HG02885 (cell line): ENCODE results near the gene STEAP4.
A peak's percentile ranks its signal among the peaks of the same experiment; 100 is the strongest.

Experiments
- ATAC-seq: cut with Tn5 transposase; IDR thresholded peaks from one replicate; pipeline ENCODE4 v1.9.1; 2021; ENCODE audit warnings: mild to moderate bottlenecking; ENCODE audit not compliant: unreplicated experiment, poor library complexity

STEAP4 gene

DNA sequence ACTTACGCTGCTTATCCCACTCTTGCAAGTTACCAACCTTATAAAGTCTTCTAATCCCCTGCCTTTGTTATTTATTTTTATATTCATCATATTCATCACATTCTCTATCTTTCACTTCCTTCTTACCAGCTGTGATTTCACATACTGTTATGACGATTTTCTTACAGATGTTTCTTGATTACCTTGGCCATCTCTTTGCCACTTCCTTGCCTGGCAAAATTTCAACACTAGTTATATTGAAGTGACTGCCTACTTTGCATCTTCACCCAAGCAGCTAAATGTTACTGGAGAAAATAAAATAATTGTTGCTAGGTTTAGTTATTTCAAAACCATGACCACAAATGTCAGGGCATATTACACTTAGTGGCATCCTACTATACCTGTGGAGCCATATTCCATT lies 8.8 kb upstream of the STEAP4 start:
- no peak for ATAC-seq

DNA sequence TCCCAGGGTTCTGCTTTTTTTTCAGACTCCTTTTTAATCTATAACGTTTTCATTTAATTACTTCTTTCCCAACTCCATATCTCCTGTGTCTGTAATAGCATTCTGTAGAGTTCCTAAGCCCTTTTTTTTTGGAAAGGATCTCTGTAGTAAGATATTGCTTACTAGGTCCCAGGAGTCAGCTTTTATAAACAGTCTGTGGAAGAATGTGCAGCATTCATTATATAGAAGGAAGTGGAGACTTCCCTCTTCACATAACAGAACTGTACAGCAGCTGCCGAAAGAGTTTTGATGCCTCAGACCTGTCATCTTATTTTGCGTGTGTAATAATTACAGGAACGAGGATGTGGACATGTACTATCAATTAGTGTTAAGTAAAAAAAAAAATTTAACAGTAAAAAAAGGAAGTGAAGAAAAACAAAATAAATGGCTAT lies 7.4 kb upstream of the STEAP4 start:
- peak; percentile 46 for ATAC-seq

DNA sequence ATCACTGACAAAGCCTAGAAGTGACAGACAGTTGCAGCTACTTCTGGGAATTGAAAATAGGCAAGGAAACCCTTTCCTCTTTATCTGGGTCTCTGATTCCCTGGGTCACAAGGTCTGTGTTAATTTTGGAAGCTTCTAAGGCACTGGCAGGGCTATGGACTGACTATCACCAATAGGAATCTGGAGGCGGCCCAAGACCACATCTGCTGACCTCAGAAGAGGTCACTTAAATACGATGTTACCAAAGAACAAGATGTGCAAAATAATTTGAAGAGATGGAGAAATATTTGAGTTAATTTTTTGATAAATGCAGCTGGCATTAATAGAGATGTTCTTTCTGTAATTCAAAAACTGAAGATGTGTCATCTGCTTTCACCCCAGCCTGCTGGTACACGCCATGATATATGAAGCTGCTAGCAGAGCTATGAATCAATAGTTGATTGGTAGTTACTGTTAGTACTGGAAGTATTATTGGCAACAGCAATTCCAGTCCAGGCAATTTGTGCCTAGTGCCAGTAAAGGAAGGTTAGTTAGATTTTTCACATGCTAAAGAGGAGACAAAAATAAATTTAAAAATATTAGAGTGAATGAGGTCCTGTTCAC lies 5.5 kb upstream of the STEAP4 start:
- no peak for ATAC-seq

DNA sequence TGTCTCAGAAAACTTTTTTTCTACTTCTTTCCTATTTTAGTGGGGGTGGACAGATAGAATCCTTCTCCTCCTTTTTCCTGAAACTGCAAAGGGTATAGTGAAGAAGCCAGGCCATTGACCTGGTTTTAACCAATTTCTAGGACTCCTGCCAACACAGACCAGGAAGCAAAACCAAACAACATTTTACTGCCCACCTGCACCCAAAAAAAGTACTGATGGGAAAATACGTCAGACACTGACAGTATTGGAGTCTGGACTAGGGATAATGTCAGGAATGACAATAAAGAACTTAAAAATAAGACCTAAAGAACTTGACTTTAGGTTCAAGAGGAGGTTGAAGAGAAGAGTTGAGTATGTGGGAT lies 5.0 kb upstream of the STEAP4 start:
- ATAC-seq, result no peak

DNA sequence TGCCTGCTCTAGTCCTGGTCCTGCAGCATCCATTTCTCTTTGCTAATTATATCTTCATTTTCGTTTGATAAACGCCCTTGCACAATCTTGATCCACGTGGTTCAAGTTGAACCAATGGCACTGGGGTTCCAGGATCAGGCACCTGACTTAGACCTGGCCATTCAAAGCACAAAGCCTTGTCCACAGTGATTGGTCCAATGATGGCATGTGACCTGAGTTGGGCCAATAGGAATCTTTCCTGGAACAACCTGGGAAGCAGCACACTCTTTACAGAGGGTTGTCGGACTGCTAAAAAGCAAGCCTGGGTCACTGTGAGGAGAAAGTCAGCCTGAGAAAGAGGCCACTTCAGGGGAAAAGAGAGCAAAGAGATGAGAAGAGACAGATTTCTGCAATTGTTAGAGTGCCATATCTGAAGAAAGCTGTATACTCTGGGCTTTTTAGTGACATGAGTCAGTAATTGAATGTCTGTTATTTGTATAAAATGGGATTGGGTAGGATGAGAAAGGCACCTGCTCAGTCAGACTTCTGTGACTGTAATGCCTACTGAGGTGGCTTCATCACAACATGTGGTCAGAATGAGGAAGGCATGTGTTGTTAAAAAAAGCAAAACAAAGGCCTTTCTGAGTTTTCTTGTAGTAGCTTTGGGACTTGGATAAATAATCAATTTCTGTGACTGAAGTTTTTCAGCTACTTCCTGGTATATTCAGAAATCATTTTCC lies 4.4 kb upstream of the STEAP4 start:
- no peak for ATAC-seq

DNA sequence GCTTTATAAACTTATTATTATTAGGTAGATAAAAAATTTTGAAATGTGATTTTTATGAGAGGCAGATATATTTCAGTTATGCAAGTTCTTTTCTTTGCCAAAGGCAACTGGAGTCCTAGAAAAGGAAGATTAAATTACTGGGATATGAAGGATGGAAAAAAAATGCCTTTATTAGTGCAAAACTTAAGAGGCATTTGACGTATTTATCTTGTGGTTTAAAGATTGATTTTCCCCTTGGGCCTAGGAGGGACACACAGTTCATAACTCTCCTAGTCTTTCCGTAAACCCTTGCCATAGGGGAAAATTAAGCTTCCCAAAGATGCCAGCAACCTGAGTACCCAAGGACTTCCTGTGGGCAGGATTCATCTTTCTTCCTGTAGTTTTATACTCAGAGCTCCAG lies 3.1 kb upstream of the STEAP4 start:
- no peak for ATAC-seq

DNA sequence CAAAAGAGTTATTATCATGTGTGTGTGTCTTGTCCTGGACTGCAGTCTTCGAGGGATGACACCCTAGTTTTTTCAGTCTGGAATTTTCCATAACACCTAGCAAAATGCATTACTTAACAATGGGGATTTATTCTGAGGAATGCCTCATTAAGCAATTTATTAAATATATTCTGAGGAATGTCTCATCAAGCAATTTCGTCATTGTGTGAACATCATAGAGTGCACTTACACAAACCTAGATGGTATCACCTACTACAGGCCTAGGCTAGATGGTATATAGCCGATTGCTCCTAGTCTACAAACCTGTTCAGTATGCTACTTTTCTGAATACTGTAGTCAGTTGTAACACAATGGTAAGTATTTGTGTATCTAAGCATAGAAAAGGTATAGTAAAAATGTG lies 1.1 kb upstream of the STEAP4 start:
- ATAC-seq, result no peak

DNA sequence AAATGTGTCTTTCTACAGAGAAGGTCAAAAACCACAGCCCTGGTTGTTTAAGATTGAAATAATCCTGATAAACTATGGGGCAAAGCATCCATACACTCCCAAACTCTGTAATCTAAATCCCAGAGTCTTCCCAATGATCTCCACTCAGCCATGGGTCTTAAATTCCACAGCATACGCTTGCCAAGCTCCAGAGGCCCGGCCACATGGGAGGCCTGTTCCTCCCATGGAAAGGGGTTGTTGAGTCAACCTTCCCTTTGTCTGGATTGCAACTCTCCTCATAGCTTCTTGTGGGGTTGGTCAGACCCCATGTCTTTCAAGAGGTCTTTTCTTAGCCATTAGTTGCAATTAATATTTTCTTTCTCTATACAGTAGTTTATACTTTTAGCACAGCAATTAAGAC lies 718 bp upstream of the STEAP4 start:
- ATAC-seq, result no peak

DNA sequence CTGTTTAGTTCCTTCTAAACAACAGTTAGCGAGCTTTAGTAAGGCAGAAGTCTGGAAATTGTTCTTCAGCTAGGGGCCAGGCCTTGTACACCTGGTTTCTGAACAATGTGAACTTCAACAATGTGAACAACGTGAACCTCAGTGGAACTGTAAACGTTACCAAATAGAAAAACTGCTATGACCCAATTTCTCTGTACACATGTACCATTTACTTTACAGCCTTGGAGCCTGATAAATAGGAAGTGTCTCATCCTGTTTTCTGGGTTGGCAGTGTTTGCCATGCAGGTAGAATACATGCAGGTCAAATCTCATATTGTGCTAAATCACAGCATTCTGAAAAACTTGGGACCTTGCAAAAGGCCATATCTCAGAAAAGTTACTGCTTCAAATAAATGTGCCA lies 1.6 kb downstream of the STEAP4 start:
- no peak for ATAC-seq

DNA sequence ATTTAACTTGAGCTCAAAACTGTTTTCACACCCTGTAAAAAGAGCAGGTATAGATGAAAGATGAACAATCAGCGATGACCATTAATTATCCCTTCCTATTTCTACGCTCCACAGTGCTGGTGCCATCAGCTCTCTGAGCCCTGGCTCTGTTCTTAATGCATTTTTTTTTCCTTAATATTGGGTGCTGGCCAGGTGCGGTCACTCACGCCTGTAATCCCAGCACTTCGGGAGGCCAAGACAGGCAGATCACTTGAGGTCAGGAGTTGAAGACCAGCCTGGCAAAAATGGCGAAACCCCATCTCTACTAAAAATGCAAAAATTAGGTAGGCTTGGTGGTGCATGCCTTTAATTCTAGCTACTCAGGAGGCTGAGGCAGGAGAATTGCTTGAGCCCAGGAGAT lies 4.2 kb downstream of the STEAP4 start:
- no peak for ATAC-seq

DNA sequence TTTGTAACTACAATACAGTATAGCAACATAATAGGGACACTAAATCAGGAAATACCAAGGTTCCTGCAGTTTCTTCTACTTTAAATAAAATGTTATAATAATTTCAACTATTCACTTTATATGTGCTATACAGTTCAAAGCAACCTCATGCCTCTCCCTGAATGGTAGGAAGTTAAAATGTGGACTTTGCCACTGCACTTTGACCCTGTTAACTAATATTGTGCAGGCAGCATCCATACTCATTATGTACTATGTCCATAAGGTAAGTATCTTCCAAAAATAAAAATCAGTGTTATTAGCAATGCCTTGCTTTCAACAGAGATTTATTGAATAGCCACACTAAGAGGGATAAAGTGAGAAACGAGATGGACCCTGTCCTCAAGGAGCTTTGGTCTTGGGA lies 4.8 kb downstream of the STEAP4 start:
- no peak for ATAC-seq

DNA sequence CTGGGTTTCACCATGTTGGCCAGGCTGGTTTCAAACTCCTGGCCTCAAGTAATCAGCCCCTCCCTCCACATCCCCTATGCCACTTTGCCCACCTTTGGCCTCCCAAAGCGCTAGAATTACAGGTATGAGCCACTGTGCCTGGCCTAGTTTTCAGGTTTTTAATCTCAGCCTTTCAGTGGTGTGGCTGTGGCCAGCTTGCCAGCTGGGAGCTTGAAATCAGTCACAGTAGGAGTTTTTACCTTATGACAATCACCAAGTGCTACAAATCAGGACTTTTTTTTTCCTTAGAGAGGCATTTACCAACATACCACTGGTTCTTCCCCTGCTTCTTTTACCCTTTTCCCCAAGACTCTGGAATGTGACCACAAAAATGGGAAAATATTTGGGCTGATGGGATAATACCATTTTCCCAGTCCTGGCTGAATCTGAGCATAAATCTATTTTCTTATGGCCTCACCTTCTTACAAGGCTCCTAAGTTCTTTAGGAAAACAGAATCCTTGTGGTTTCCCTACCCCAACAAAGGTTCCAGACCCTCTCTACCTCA lies 6.2 kb downstream of the STEAP4 start:
- ATAC-seq, result no peak

DNA sequence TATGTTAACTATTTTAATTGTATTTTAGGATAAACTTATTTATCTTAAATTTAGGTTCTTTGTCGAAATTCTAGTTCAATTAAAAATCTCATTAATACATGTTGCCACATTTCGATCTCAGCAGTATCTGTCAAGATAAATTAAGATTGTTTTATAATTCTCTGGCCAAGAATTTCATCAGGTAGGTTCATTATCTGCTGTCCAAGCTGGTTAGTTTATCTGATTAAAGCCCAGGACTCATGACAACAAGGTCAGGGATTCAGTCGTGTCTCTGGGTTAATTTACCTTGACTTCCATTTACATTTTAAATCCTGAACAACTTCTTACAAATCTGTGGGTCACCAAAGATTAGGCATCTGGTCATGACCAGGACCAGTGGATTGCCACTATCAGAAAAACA lies 7.6 kb downstream of the STEAP4 start:
- no peak for ATAC-seq

DNA sequence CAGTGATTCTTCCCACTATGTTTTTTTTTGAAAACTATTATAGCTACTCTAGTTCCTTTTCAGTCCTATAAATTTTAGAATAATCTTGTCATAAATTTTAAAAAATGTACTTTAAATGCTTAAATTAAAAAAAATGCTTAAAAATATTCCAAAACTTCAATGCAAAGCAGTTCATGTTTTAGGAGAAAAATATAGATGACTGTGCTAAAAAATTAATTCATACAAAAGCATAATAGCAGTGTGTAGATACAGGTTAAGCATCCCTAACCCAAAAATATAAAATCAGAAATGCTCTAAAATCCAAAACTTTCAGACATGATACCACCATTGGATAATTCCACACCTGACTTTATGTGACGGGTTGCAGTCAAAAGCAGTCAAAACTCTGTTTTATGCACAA lies 12.8 kb downstream of the STEAP4 start:
- ATAC-seq, result no peak

DNA sequence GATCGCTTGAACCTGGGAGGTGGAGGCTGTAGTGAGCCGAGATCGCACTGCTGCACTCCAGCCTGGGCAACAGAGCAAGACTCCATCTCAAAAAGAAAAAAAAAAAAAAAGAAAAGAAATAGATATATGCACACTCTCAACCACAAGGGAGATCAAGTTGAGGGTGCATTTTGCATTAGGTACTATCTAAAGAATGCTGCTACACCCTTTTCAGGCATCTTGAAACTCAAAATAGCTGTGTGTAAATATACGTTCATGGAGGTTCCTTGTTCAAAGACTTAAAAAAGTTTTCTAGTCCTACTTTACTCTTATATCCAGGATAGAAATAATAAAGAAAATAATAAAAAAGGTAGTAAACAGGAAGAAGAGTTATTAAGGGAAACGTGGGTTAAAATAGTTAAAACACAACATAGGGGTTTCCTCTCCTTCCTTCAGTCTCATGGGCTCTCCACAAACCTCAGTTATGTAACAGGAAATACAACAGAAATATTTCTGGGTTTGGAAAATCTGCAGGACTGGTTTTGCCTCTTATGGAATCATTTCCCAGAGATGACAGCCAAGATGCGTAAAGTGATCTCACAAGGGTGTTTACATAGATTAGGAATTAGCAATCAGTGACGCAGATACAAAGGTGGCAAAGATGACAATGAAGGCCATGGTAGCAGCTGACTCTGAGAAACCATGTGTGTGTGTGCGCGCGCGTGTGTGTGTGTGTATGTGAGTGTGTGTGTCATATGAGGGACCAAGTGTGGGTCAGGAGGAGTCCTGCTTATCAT lies 15.1 kb downstream of the STEAP4 start:
- no peak for ATAC-seq

DNA sequence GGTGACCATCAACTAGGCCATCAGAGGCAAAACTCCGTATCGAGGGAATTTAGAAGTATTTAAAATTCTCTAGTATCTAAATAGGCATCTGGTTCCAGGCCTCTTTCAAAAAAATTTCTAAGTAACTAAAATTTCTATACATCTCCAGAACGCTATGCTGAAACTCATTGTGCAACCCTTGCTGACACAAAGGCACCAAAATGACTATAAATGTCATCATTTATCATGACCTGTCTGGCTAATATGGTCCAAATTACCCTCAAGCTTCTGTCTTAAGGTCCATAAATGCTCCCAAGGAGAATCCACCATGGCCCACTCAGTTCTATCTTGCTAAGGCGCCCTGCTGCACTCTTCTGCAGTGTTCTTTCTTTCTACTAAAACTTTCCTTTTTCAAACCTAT lies 16.2 kb downstream of the STEAP4 start:
- no peak for ATAC-seq

DNA sequence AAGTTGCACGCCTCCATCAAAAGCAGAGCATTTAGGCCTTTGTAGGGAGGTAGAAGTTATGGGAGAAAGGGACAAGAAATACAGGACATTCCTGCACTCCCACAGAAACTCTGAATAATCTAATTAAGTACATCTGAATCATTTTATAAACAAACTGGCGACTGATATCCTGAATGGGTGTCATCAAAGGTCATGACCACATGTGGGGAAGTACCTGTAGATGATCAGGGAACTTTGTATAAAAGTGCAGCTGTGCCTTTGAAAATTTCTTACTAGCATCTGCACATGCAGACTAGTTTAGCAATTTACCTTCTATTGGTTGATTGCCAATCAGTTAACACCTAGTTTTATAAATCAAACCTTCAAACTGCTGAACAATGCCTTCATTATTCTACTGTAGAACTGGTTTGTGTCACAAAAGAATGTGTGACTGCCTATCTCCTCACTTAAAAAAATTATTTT lies 17.1 kb downstream of the STEAP4 start:
- no peak for ATAC-seq

DNA sequence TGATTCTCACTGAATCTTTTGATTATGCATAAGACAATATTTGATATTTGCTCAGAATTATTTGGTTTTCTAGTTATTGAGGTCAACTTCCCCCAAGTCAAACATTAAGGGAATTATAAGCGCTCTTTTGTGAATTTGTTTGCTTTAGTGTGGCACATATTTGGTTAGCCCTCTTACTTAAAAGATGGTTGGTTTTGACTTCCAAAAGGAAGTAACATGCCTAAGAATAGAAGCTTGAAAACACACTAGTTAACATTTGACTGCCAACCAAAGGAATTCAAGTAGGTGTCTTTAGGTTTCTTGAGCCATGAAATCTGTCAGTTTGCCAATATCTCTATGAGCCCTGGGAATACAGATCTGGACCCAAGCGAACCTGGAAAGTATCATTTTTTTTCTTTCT lies 24.9 kb downstream of the STEAP4 start:
- no peak for ATAC-seq

DNA sequence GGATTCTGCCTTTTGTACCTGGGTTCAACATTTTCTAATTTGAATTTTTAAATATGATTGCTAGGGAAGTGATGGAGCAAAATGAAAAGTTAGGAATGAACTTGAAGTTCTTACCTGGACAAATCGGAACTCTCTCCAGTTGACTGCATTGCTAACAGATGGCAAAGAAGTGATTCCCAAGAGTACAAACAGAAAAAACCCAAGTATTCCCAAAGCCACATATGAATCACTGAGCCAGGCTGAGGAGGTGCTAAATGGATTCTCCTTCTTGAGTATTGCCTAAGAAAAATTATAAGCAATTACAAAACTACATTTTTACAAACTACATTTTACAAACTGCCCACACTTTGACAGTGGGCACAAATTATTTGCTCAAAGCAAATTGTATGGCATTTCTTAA lies 25.9 kb downstream of the STEAP4 start:
- ATAC-seq, result no peak

DNA sequence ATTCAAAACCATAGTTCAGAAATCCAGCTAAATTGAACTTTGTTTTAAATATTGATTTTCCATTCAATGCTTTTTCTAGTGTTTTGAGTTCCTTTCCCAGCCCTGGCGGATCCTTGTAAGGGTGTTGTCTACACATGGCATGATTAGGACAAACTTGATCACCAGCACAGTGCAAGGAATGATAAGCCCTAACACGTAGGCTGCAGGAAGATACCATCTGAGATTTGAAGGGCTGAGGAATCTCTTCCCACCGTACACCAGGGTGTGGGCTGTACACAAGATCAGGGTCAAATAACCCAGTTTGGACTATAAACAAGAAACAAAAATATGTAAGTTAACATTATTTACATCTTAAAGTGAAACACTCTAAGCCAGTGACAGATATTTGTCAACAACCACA lies 27.4 kb downstream of the STEAP4 start:
- no peak for ATAC-seq

DNA sequence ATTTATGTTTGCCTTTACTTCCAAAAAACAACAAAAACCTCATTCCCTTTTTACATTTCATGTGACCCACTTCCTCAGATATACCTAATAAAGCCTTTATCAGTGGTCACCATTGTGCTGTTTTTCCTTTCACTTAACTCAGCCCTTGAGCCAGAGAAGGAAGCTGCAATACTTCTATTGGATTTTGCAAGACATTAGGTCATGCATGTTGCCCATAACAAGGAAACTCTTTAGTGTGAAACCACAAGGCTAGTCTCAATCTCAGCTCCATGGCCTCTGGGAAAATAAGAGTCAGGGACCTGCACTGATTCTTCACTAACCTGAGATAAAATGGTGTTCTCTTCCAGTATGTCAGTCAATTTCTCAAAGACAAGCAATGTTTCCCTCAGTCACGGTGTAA lies 27.8 kb downstream of the STEAP4 start:
- ATAC-seq, result no peak
